A673 (cell line): Measurements from ENCODE around the gene FCRLA. TPM values are rescaled to one million over a fixed set of nuclear protein-coding genes. Genes with fewer than 3 reads are reported as not detected.

ENCODE experiments used
- BruUV-seq: library from RNA; stranded (reverse); fragments of 400-500 nt; replicated peaks from 2 replicates; lab custom pipeline; 2021; lab: Mats Ljungman, UMichigan
- CTCF ChIA-PET: fragments of 300-600 bp; sonication (Branson Sonifier 250); formaldehyde crosslinking; loops from one replicate; lab custom pipeline; 2022; ENCODE audit warnings: antibody characterized with exemption; lab: Charles Lee
- POLR2A ChIA-PET: fragments of 300-600 bp; sonication (Branson Sonifier 250); formaldehyde crosslinking; loops from one replicate; lab custom pipeline; 2022; ENCODE audit warnings: antibody characterized with exemption; ENCODE audit not compliant: low non-redundant PET; lab: Charles Lee
- DNase-seq: peaks from one replicate; pipeline ENCODE4 v3.0.0-alpha.2; 2015; ENCODE audit warnings: low spot score
- H3K27ac ChIP-seq: fragments of 200-600 bp; sonication (generic); 2 replicates; pipeline ENCODE4 v1.5.1; 2016; ENCODE audit warnings: mixed run types, low read depth, mild to moderate bottlenecking, mixed read lengths, antibody characterized with exemption, low read length; ENCODE audit not compliant: poor library complexity, severe bottlenecking
- H3K27me3 ChIP-seq: fragments of 200-600 bp; sonication (generic); replicated peaks from 2 replicates; pipeline ENCODE4 v1.6.1; 2017; ENCODE audit warnings: mixed run types, low read depth, mild to moderate bottlenecking, mixed read lengths, antibody characterized with exemption, low read length; ENCODE audit not compliant: insufficient read depth, poor library complexity
- H3K36me3 ChIP-seq: fragments of 200-600 bp; sonication (generic); 2 replicates; pipeline ENCODE4 v1.6.1; 2016; ENCODE audit warnings: mixed run types, mild to moderate bottlenecking, mixed read lengths, antibody characterized with exemption, low read length; ENCODE audit not compliant: insufficient read depth, poor library complexity, severe bottlenecking
- H3K4me1 ChIP-seq: fragments of 200-600 bp; sonication (generic); 2 replicates; pipeline ENCODE4 v1.6.1; 2017; ENCODE audit warnings: mixed run types, mild to moderate bottlenecking, mixed read lengths, antibody characterized with exemption, low read length; ENCODE audit not compliant: insufficient read depth, poor library complexity, severe bottlenecking
- H3K4me3 ChIP-seq: fragments of 200-600 bp; sonication (generic); 2 replicates; pipeline ENCODE4 v1.5.1; 2016; ENCODE audit warnings: low read depth, mixed run types, mild to moderate bottlenecking, mixed read lengths, low read length; ENCODE audit not compliant: poor library complexity, severe bottlenecking
- H3K9me3 ChIP-seq: fragments of 200-600 bp; sonication (generic); 2 replicates; pipeline ENCODE4 v1.6.1; 2016; ENCODE audit warnings: mixed run types, low read depth, mild to moderate bottlenecking, mixed read lengths, antibody characterized with exemption, low read length; ENCODE audit not compliant: poor library complexity, severe bottlenecking
- EZH2 ChIP-seq: fragments of 200-600 bp; sonication (generic); IDR thresholded peaks from 2 replicates; pipeline ENCODE4 v1.6.1; 2017; ENCODE audit warnings: borderline replicate concordance, low read depth, mild to moderate bottlenecking, mixed read lengths, antibody characterized with exemption, low read length; ENCODE audit not compliant: poor library complexity, severe bottlenecking
- intact Hi-C: fragments of 100-400 bp; cut with micrococcal nuclease; formaldehyde crosslinking; loops from one replicate; pipeline ENCODE4 v1.10.0; 2022; ENCODE audit not compliant: unreplicated experiment
- total RNA-seq: library from RNA; stranded (reverse); gene quantifications from 2 replicates; pipeline ENCODE4 v1.2.3, GENCODE V29; 2021
- TF ChIP-seq, protein P1 (sequence below): fragments of 300-800, 200-600 bp; sonication (generic); conservative IDR thresholded peaks from 2 replicates; pipeline ENCODE4 v1.5.1; 2017; ENCODE audit warnings: low read depth, mild to moderate bottlenecking, antibody characterized with exemption, low read length, moderate library complexity, mixed read lengths

Gene FCRLA
- total RNA-seq, 1 experiment from 2014 or later, result not detected

DNA sequence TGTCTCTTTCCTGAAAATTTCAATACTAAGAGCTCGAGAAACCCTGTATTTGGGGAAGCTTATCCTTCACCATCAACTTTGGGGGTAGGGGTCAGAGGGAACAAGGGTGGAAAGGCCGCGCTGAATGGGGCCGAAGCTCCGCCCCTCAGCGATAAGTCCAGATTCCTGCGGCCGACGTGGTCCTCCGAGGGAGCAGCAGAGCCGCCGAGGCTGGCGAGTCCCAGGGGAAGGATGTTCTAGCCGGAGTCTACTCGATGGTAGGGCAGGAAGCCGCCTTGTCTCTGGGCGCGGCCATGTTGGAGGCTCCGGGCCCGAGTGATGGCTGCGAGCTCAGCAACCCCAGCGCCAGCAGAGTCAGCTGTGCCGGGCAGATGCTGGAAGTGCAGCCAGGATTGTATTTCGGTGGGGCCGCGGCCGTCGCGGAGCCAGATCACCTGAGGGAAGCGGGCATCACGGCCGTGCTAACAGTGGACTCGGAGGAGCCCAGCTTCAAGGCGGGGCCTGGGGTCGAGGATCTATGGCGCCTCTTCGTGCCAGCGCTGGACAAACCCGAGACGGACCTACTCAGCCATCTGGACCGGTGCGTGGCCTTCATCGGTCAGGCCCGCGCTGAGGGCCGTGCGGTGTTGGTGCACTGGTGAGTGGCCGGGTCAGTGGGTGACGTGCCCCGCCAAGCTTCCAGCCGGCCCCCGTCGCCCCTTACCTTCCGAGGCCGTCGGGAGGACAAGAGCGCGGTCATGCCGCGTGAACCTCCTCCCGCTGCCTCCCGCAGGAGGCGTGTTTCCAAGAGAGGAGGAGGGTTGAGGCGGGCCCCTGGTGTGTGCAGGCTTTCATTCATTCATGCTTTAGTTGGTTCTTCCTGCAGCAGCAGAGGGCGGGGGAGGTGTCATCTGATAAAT lies 42.7 kb downstream of the FCRLA start, which contains the start of gene DUSP12:
DUSP12 (plus strand) TSS at position 278 of the 899 bp plus-strand sequence; CDS start at position 294, 16 bp downstream.
- TF ChIP-seq EZH2, result no peak
- TF ChIP-seq, protein P1, sequence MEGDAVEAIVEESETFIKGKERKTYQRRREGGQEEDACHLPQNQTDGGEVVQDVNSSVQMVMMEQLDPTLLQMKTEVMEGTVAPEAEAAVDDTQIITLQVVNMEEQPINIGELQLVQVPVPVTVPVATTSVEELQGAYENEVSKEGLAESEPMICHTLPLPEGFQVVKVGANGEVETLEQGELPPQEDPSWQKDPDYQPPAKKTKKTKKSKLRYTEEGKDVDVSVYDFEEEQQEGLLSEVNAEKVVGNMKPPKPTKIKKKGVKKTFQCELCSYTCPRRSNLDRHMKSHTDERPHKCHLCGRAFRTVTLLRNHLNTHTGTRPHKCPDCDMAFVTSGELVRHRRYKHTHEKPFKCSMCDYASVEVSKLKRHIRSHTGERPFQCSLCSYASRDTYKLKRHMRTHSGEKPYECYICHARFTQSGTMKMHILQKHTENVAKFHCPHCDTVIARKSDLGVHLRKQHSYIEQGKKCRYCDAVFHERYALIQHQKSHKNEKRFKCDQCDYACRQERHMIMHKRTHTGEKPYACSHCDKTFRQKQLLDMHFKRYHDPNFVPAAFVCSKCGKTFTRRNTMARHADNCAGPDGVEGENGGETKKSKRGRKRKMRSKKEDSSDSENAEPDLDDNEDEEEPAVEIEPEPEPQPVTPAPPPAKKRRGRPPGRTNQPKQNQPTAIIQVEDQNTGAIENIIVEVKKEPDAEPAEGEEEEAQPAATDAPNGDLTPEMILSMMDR, result peak; percentile 50
- Histone ChIP-seq H3K27me3 (no peaks in the 10 kb centered on the region), H3K36me3 (peaks cover 39% of the 10 kb centered on the region), H3K4me3 (peak within 1 kb of the TSS; percentile 74), H3K9me3 (no peaks in the 10 kb centered on the region), H3K27ac (peak within 1 kb of the TSS; percentile 87), H3K4me1 (peaks cover 12% of the 10 kb centered on the region)
- intact Hi-C loops, result loop anchor here (2.0 kb wide), 1 partner anchor 23 kb away; no protein-coding TSS in a partner anchor
- DNase-seq, result peak; percentile 98
- no TSS peak for BruUV-seq
- POLR2A ChIA-PET, result no interaction called here
- CTCF ChIA-PET, result interaction anchor here (0.9 to 1.2 kb wide), 2 partner anchors 8 to 10 kb away, joined by 3 read pairs; no protein-coding TSS in a partner anchor

DNA sequence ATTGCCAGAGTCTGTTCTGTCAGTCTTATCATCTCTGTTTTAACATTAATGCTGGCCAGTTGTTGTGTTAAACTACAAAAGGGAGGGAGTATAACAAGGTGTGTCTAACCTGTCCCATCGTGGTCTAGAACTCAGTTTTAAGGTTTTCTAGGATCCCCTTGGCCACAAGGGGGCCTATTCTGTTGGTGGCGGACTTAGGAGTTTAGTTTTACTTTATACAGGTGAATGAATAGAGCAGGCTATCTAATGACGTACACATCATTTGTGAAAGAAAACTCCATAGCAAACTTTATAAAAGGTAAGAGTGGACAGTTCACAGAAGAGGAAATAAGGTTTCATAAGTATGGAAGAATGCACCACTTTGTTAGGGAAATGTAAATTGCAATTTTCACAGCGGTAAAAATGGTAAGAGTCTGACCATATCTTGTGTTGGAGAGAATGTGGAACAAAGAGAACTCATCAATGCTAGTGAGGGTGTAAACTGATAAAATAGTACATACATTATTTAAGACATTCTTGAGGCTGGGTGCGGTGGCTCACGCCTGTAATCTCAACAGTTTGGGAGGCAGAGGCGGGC lies 56.6 kb downstream of the FCRLA start:
- TF ChIP-seq EZH2, result no peak
- TF ChIP-seq, protein P1, result peak; percentile 80
- no peaks in the 10 kb centered on the region for H3K9me3 ChIP-seq
- intact Hi-C loops, result loop anchor here (10.0 kb wide), 2 partner anchors 271 to 511 kb away; no protein-coding TSS in a partner anchor
- peaks cover 2% of the 10 kb centered on the region for H3K36me3 ChIP-seq
- ChIA-PET POLR2A (interaction anchor here (0.6 kb wide), 1 partner anchor 487 kb away, joined by 4 read pairs; no protein-coding TSS in a partner anchor), CTCF (no interaction called here)
- DNase-seq, result peak; percentile 45
- peaks cover 9% of the 10 kb centered on the region for H3K4me1 ChIP-seq
- no peak overlapping the region for H3K27ac ChIP-seq
- no peaks in the 10 kb centered on the region for H3K27me3 ChIP-seq
- H3K4me3 ChIP-seq, result no peak overlapping the region
- no TSS peak for BruUV-seq

Other genes starting within 250 kb of the FCRLA start
- gene FCGR2A, start 201.8 kb upstream of the FCRLA start, total RNA-seq, result not detected in 2 replicates
- gene HSPA6, start 182.7 kb upstream of the FCRLA start, total RNA-seq, result 0.28 and 0.37 TPM in 2 replicates
- not detected in 2 replicates for gene FCGR3A, start 157.4 kb upstream of the FCRLA start, total RNA-seq
- not detected in 2 replicates for gene FCGR3B, start 76.1 kb upstream of the FCRLA start, total RNA-seq
- not detected in 2 replicates for gene FCGR2B, start 44.1 kb upstream of the FCRLA start, total RNA-seq
- 0.35 and 0.67 TPM in 2 replicates for gene FCRLB, start 14.3 kb downstream of the FCRLA start, total RNA-seq
- 62.9 and 63.6 TPM in 2 replicates for gene DUSP12, start 42.6 kb downstream of the FCRLA start, total RNA-seq
- 21.8 and 24.4 TPM in 2 replicates for gene ATF6, start 59.1 kb downstream of the FCRLA start, total RNA-seq